GM18868 (cell line): ENCODE data around the gene TEDC1.

ENCODE experiments used
- ATAC-seq: cut with Tn5 transposase; IDR thresholded peaks from one replicate; pipeline ENCODE4 v1.9.1; 2021; ENCODE audit warnings: mild to moderate bottlenecking, moderate library complexity; ENCODE audit not compliant: unreplicated experiment

Gene TEDC1

GRCh38 chr14:105484069-105484996 is 6.7 kb upstream of the TEDC1 start:
- no peak for ATAC-seq

- ATAC-seq = no peak
These were observed 6.1 kb upstream of the TEDC1 start for GRCh38 chr14:105484997-105485393.

GRCh38 chr14:105485739-105486162 is 5.3 kb upstream of the TEDC1 start:
- no peak for ATAC-seq

GRCh38 chr14:105486163-105486973 is 4.7 kb upstream of the TEDC1 start, which contains the start of gene CRIP1:
TSS of gene CRIP1 (plus strand) at chr14:105486886. CDS start at chr14:105487260, 374 bp downstream.
- ATAC-seq = no peak

GRCh38 chr14:105486974-105487448 is 4.0 kb upstream of the TEDC1 start:
- no peak for ATAC-seq

- no peak for ATAC-seq
These were observed 3.5 kb upstream of the TEDC1 start for GRCh38 chr14:105487449-105487985.

- ATAC-seq = no peak
These were observed 2.9 kb upstream of the TEDC1 start for GRCh38 chr14:105487986-105488777.

GRCh38 chr14:105488781-105489541 is 2.1 kb upstream of the TEDC1 start:
- ATAC-seq = no peak

- no peak for ATAC-seq
These were observed 1.3 kb upstream of the TEDC1 start for GRCh38 chr14:105489542-105490266.

GRCh38 chr14:105490267-105490571 is 827 bp upstream of the TEDC1 start:
- ATAC-seq = no peak

- ATAC-seq = no peak
These were observed 424 bp downstream of the TEDC1 start for GRCh38 chr14:105491366-105491973.

- no peak for ATAC-seq
These were observed 1.3 kb downstream of the TEDC1 start for GRCh38 chr14:105492031-105492970.

GRCh38 chr14:105492971-105493871 is 2.2 kb downstream of the TEDC1 start:
- ATAC-seq = no peak

GRCh38 chr14:105493921-105494605 is 3.0 kb downstream of the TEDC1 start:
- ATAC-seq = no peak

GRCh38 chr14:105494606-105494929 is 3.5 kb downstream of the TEDC1 start:
- ATAC-seq = no peak
